HG02588 (cell line): Measurements from ENCODE around the gene ZNF500.
"Not testable (repeated sequence)": the region's sequence is repeated elsewhere in the genome, so short reads cannot be mapped to it uniquely, and the experiment has no call there.

Experiments
- ATAC-seq: cut with Tn5 transposase; IDR thresholded peaks from one replicate; pipeline ENCODE4 v1.9.1; 2021; ENCODE audit warnings: mild to moderate bottlenecking, moderate library complexity; ENCODE audit not compliant: unreplicated experiment

ZNF500 gene

GRCh38 chr16:4796982-4797804, 30.2 kb upstream of the ZNF500 start:
- no peak for ATAC-seq

- ATAC-seq = no peak
Observed at GRCh38 chr16:4795828-4796572, 29.0 kb upstream of the ZNF500 start.

- no peak for ATAC-seq
Observed at GRCh38 chr16:4795181-4795827, 28.3 kb upstream of the ZNF500 start, which contains the start of gene SMIM22. Gene SMIM22, plus strand, starts transcription at chr16:4795369. Its CDS starts 366 bp downstream, at chr16:4795735.

- no peak for ATAC-seq
Observed at GRCh38 chr16:4792951-4793513, 26.1 kb upstream of the ZNF500 start.

- no peak for ATAC-seq
Observed at GRCh38 chr16:4790871-4791270, 23.9 kb upstream of the ZNF500 start.

GRCh38 chr16:4790261-4790660, 23.3 kb upstream of the ZNF500 start:
- no peak for ATAC-seq

GRCh38 chr16:4788910-4789309, 21.9 kb upstream of the ZNF500 start:
- no peak for ATAC-seq

GRCh38 chr16:4788489-4788889, 21.5 kb upstream of the ZNF500 start:
- no peak for ATAC-seq

GRCh38 chr16:4787627-4788482, 20.9 kb upstream of the ZNF500 start, which contains the start of gene SEPTIN12:
Gene SEPTIN12, minus strand, starts transcription at chr16:4788345. Its CDS starts 700 bp downstream, at chr16:4787645.
- no peak for ATAC-seq

- ATAC-seq = no peak
Observed at GRCh38 chr16:4787068-4787467, 20.1 kb upstream of the ZNF500 start.

- ATAC-seq = no peak
Observed at GRCh38 chr16:4785758-4786433, 18.9 kb upstream of the ZNF500 start.

- ATAC-seq = not testable (repeated sequence)
Observed at GRCh38 chr16:4784444-4784987, 17.6 kb upstream of the ZNF500 start.

- ATAC-seq = no peak
Observed at GRCh38 chr16:4783951-4784336, 17.0 kb upstream of the ZNF500 start.

- no peak for ATAC-seq
Observed at GRCh38 chr16:4783251-4783950, 16.4 kb upstream of the ZNF500 start.

- no peak for ATAC-seq
Observed at GRCh38 chr16:4780235-4780634, 13.3 kb upstream of the ZNF500 start.

- no peak for ATAC-seq
Observed at GRCh38 chr16:4778050-4778392, 11.1 kb upstream of the ZNF500 start.

- no peak for ATAC-seq
Observed at GRCh38 chr16:4777339-4778049, 10.5 kb upstream of the ZNF500 start.

- ATAC-seq = no peak
Observed at GRCh38 chr16:4776141-4776705, 9.3 kb upstream of the ZNF500 start.
